AG08395 (cell line): ENCODE data around the gene ZCRB1.
A peak's percentile ranks its signal among the peaks of the same experiment; 100 is the strongest.

Experiments
- DNase-seq: peaks from one replicate; pipeline ENCODE4 v3.0.0; 2012; ENCODE audit warnings: mixed read lengths, low spot score

The ZCRB1 gene

GRCh38 chr12:42327227-42327590, 1.3 kb upstream of the ZCRB1 start:
- no peak for DNase-seq

GRCh38 chr12:42326541-42327226, 790 bp upstream of the ZCRB1 start:
- peak; percentile 30 for DNase-seq

GRCh38 chr12:42325326-42325652, 605 bp downstream of the ZCRB1 start:
- no peak for DNase-seq

GRCh38 chr12:42323856-42324255, 2.0 kb downstream of the ZCRB1 start:
- no peak for DNase-seq

- no peak for DNase-seq
Observed at GRCh38 chr12:42322567-42322966, 3.3 kb downstream of the ZCRB1 start.

- DNase-seq, result no peak
Observed at GRCh38 chr12:42320796-42321195, 5.1 kb downstream of the ZCRB1 start.

GRCh38 chr12:42315108-42315507, 10.8 kb downstream of the ZCRB1 start:
- DNase-seq, result no peak

- DNase-seq, result no peak
Observed at GRCh38 chr12:42309996-42310395, 15.9 kb downstream of the ZCRB1 start.

- DNase-seq, result no peak
Observed at GRCh38 chr12:42308390-42308789, 17.5 kb downstream of the ZCRB1 start.

GRCh38 chr12:42306297-42306696, 19.6 kb downstream of the ZCRB1 start:
- no peak for DNase-seq

GRCh38 chr12:42299392-42300308, 26.2 kb downstream of the ZCRB1 start:
- DNase-seq, result no peak

GRCh38 chr12:42298887-42299286, 27.0 kb downstream of the ZCRB1 start:
- no peak for DNase-seq

- no peak for DNase-seq
Observed at GRCh38 chr12:42296503-42297109, 29.3 kb downstream of the ZCRB1 start.

- DNase-seq, result no peak
Observed at GRCh38 chr12:42291680-42292079, 34.2 kb downstream of the ZCRB1 start.

- DNase-seq, result no peak
Observed at GRCh38 chr12:42288544-42288943, 37.4 kb downstream of the ZCRB1 start.

GRCh38 chr12:42286741-42287140, 39.2 kb downstream of the ZCRB1 start:
- DNase-seq, result no peak

- no peak for DNase-seq
Observed at GRCh38 chr12:42285431-42285830, 40.5 kb downstream of the ZCRB1 start.

- DNase-seq, result no peak
Observed at GRCh38 chr12:42284876-42285275, 41.0 kb downstream of the ZCRB1 start.

- DNase-seq, result no peak
Observed at GRCh38 chr12:42284157-42284556, 41.7 kb downstream of the ZCRB1 start.

GRCh38 chr12:42283739-42284138, 42.2 kb downstream of the ZCRB1 start:
- no peak for DNase-seq

- DNase-seq, result no peak
Observed at GRCh38 chr12:42282294-42282693, 43.6 kb downstream of the ZCRB1 start.

- DNase-seq, result no peak
Observed at GRCh38 chr12:42281844-42282243, 44.0 kb downstream of the ZCRB1 start.

- DNase-seq, result no peak
Observed at GRCh38 chr12:42281278-42281677, 44.6 kb downstream of the ZCRB1 start.
